ENCODE data around the gene GPHA2. TPM values are rescaled to one million over a fixed set of nuclear protein-coding genes. Genes with fewer than 3 reads are reported as not detected.

Gene GPHA2
- total and polyA plus RNA-seq, 2 of the 13 experiments (the other 11 are each of a cell fraction or from before 2014, with no cell fraction given): 13.0 to 19.1 TPM

DNA sequence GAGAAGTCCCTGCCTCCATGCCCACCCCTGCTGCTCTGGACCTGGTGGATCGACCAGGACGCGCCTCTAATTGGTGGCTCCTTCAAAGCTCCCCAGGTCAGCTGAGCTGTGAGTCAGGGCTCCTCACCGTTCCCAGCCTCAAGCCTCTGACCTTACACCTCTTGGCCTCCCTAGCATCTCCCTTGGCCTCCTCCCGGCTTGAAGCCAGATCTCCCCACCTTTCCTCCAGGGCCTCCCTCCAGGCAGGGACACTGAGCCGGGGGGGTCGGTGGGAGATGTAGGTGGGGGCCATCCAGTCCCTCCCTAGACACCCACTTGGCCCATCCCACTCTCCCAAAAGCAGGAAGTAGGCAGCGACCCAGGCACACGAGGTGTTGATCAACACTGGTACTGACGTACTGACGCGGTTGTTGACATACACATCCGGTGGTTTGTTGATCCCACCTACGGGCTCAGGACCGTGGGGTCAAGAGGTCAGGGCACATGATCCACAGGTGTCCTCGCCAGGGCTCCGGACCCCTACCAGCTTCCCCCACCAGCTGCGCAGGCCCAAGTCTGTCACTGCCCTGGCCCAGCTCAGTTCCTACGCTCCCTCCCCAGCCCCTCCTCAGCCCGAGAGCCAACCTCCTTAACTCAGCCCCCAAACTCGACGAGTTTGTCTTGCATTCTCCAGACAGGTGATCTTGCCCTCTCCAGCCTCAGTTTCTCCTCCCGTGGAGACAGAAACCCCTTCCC lies 19.5 kb downstream of the GPHA2 start (continued):
- TF ChIP-seq, protein P1, sequence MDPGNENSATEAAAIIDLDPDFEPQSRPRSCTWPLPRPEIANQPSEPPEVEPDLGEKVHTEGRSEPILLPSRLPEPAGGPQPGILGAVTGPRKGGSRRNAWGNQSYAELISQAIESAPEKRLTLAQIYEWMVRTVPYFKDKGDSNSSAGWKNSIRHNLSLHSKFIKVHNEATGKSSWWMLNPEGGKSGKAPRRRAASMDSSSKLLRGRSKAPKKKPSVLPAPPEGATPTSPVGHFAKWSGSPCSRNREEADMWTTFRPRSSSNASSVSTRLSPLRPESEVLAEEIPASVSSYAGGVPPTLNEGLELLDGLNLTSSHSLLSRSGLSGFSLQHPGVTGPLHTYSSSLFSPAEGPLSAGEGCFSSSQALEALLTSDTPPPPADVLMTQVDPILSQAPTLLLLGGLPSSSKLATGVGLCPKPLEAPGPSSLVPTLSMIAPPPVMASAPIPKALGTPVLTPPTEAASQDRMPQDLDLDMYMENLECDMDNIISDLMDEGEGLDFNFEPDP (CRISPR knock-in tag; conservative IDR thresholded peaks at IDR 0.05): no peak
- TF ChIP-seq, protein P2, sequence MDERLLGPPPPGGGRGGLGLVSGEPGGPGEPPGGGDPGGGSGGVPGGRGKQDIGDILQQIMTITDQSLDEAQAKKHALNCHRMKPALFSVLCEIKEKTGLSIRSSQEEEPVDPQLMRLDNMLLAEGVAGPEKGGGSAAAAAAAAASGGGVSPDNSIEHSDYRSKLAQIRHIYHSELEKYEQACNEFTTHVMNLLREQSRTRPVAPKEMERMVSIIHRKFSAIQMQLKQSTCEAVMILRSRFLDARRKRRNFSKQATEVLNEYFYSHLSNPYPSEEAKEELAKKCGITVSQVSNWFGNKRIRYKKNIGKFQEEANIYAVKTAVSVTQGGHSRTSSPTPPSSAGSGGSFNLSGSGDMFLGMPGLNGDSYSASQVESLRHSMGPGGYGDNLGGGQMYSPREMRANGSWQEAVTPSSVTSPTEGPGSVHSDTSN (CRISPR knock-in tag; IDR thresholded peaks at IDR 0.05): no peak
- no peak for TF ChIP-seq ZSCAN22 (CRISPR knock-in tag; IDR thresholded peaks at IDR 0.05)
- no peak for TF ChIP-seq BORCS8-MEF2B (CRISPR knock-in tag; IDR thresholded peaks at IDR 0.05)
- TF ChIP-seq, protein P3, sequence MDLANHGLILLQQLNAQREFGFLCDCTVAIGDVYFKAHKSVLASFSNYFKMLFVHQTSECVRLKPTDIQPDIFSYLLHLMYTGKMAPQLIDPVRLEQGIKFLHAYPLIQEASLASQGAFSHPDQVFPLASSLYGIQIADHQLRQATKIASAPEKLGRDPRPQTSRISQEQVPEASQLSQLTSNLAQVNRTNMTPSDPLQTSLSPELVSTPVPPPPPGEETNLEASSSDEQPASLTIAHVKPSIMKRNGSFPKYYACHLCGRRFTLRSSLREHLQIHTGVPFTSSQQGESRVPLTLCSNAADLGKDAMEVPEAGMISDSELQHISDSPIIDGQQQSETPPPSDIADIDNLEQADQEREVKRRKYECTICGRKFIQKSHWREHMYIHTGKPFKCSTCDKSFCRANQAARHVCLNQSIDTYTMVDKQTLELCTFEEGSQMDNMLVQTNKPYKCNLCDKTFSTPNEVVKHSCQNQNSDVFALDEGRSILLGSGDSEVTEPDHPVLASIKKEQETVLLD (CRISPR knock-in tag; IDR thresholded peaks at IDR 0.05; ENCODE audit: low read depth): 0 out of 2 replicates have a peak, but pooled peaks have one; percentile 33
- TF ChIP-seq ZNF724P (CRISPR knock-in tag; IDR thresholded peaks at IDR 0.05; ENCODE audit: borderline replicate concordance): no peak
- TF ChIP-seq, protein P4, sequence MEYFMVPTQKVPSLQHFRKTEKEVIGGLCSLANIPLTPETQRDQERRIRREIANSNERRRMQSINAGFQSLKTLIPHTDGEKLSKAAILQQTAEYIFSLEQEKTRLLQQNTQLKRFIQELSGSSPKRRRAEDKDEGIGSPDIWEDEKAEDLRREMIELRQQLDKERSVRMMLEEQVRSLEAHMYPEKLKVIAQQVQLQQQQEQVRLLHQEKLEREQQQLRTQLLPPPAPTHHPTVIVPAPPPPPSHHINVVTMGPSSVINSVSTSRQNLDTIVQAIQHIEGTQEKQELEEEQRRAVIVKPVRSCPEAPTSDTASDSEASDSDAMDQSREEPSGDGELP (IDR thresholded peaks at IDR 0.05; ENCODE audit: borderline replicate concordance, low read depth): peak; percentile 5; the same call in 1 of the 2 replicates
- no peak for TF ChIP-seq ZFP41 (CRISPR knock-in tag; IDR thresholded peaks at IDR 0.05; ENCODE audit: borderline replicate concordance)
- TF ChIP-seq, protein P5, sequence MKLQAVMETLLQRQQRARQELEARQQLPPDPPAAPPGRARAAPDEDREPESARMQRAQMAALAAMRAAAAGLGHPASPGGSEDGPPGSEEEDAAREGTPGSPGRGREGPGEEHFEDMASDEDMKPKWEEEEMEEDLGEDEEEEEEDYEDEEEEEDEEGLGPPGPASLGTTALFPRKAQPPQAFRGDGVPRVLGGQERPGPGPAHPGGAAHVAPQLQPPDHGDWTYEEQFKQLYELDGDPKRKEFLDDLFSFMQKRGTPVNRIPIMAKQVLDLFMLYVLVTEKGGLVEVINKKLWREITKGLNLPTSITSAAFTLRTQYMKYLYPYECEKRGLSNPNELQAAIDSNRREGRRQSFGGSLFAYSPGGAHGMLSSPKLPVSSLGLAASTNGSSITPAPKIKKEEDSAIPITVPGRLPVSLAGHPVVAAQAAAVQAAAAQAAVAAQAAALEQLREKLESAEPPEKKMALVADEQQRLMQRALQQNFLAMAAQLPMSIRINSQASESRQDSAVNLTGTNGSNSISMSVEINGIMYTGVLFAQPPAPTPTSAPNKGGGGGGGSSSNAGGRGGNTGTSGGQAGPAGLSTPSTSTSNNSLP (IDR thresholded peaks at IDR 0.05; ENCODE audit: low read depth, low read length): no peak
- TF ChIP-seq, protein P6, sequence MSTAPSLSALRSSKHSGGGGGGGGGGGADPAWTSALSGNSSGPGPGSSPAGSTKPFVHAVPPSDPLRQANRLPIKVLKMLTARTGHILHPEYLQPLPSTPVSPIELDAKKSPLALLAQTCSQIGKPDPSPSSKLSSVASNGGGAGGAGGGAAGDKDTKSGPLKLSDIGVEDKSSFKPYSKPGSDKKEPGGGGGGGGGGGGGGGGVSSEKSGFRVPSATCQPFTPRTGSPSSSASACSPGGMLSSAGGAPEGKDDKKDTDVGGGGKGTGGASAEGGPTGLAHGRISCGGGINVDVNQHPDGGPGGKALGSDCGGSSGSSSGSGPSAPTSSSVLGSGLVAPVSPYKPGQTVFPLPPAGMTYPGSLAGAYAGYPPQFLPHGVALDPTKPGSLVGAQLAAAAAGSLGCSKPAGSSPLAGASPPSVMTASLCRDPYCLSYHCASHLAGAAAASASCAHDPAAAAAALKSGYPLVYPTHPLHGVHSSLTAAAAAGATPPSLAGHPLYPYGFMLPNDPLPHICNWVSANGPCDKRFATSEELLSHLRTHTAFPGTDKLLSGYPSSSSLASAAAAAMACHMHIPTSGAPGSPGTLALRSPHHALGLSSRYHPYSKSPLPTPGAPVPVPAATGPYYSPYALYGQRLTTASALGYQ (CRISPR knock-in tag; IDR thresholded peaks at IDR 0.05): no peak
- TF ChIP-seq FOXJ3 (CRISPR knock-in tag; IDR thresholded peaks at IDR 0.05; ENCODE audit: borderline replicate concordance): no peak
- no peak for TF ChIP-seq CEBPB (IDR thresholded peaks at IDR 0.05; ENCODE audit: borderline replicate concordance, low read depth, low read length)
- no peak for TF ChIP-seq ZFX (CRISPR knock-in tag; IDR thresholded peaks at IDR 0.05; ENCODE audit: low read depth)
- TF ChIP-seq, protein P7, sequence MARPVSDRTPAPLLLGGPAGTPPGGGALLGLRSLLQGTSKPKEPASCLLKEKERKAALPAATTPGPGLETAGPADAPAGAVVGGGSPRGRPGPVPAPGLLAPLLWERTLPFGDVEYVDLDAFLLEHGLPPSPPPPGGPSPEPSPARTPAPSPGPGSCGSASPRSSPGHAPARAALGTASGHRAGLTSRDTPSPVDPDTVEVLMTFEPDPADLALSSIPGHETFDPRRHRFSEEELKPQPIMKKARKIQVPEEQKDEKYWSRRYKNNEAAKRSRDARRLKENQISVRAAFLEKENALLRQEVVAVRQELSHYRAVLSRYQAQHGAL (CRISPR knock-in tag; IDR thresholded peaks at IDR 0.05; ENCODE audit: not compliant biosample characterization): no peak
- TF ChIP-seq, protein P8, sequence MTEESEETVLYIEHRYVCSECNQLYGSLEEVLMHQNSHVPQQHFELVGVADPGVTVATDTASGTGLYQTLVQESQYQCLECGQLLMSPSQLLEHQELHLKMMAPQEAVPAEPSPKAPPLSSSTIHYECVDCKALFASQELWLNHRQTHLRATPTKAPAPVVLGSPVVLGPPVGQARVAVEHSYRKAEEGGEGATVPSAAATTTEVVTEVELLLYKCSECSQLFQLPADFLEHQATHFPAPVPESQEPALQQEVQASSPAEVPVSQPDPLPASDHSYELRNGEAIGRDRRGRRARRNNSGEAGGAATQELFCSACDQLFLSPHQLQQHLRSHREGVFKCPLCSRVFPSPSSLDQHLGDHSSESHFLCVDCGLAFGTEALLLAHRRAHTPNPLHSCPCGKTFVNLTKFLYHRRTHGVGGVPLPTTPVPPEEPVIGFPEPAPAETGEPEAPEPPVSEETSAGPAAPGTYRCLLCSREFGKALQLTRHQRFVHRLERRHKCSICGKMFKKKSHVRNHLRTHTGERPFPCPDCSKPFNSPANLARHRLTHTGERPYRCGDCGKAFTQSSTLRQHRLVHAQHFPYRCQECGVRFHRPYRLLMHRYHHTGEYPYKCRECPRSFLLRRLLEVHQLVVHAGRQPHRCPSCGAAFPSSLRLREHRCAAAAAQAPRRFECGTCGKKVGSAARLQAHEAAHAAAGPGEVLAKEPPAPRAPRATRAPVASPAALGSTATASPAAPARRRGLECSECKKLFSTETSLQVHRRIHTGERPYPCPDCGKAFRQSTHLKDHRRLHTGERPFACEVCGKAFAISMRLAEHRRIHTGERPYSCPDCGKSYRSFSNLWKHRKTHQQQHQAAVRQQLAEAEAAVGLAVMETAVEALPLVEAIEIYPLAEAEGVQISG (CRISPR knock-in tag; IDR thresholded peaks at IDR 0.05): no peak

Data from HepG2 (cell line).